OCI-LY3 (cell line): Measurements from ENCODE around the gene VDAC1.

Source experiments
- CTCF ChIP-seq: fragments of 200-600, 300-600 bp; sonication (generic); IDR thresholded peaks from 2 replicates; pipeline ENCODE4 v1.5.1; 2014; ENCODE audit warnings: antibody characterized with exemption, low read length, low read depth
- EZH2phosphoT487 ChIP-seq: fragments of 200-600 bp; shearing (Covaris generic); IDR thresholded peaks from 2 replicates; pipeline ENCODE4 v1.6.1; 2018; ENCODE audit warnings: antibody characterized with exemption, mixed run types, low read depth

- TF ChIP-seq CTCF (no peak), EZH2phosphoT487 (no peak)
Observed at GRCh38 chr5:134038138-134038537, 33.4 kb upstream of the VDAC1 start.
